GM23248 (cell line): ENCODE data around the gene GRK2. TPM values are rescaled to one million over a fixed set of nuclear protein-coding genes. Genes with fewer than 3 reads are reported as not detected.

Experiments used
- DNase-seq: peaks from one replicate; pipeline ENCODE4 v3.0.0-alpha.2; 2015
- H2AFZ ChIP-seq: fragments of 200-600 bp; sonication (generic); 2 replicates; pipeline ENCODE4 v1.6.1; 2016; ENCODE audit warnings: antibody characterized with exemption
- H3F3A ChIP-seq: fragments of 200-600 bp; sonication (generic); 2 replicates; pipeline ENCODE4 v1.6.1; 2016; ENCODE audit warnings: mild to moderate bottlenecking, antibody characterized with exemption, mixed run types; ENCODE audit not compliant: insufficient read depth
- H3K27ac ChIP-seq: fragments of 200-600 bp; sonication (generic); 2 replicates; pipeline ENCODE4 v1.5.1; 2016; ENCODE audit warnings: mild to moderate bottlenecking
- H3K27me3 ChIP-seq: fragments of 200-600 bp; sonication (generic); replicated peaks from 2 replicates; pipeline ENCODE4 v1.6.1; 2016; ENCODE audit warnings: mild to moderate bottlenecking; ENCODE audit not compliant: insufficient read depth
- H3K36me3 ChIP-seq: fragments of 200-600 bp; sonication (generic); 2 replicates; pipeline ENCODE4 v1.6.1; 2016; ENCODE audit warnings: low read depth, mild to moderate bottlenecking
- H3K4me1 ChIP-seq: fragments of 200-600 bp; sonication (generic); 2 replicates; pipeline ENCODE4 v1.6.1; 2016; ENCODE audit warnings: mild to moderate bottlenecking; ENCODE audit not compliant: insufficient read depth
- H3K4me2 ChIP-seq: fragments of 200-600 bp; sonication (generic); one replicate; pipeline ENCODE4 v1.6.1; 2016; ENCODE audit warnings: mild to moderate bottlenecking; ENCODE audit not compliant: unreplicated experiment
- H3K4me3 ChIP-seq: fragments of 200-600 bp; sonication (generic); 2 replicates; pipeline ENCODE4 v1.5.1; 2016; ENCODE audit warnings: mild to moderate bottlenecking
- H3K79me2 ChIP-seq: fragments of 200-600 bp; sonication (generic); 2 replicates; pipeline ENCODE4 v1.6.1; 2016; ENCODE audit warnings: mild to moderate bottlenecking; ENCODE audit not compliant: insufficient read depth
- H3K9ac ChIP-seq: fragments of 200-600 bp; sonication (generic); 2 replicates; pipeline ENCODE4 v1.6.1; 2016; ENCODE audit warnings: mild to moderate bottlenecking
- H3K9me2 ChIP-seq: fragments of 200-600 bp; sonication (generic); 2 replicates; pipeline ENCODE4 v1.6.1; 2016; ENCODE audit warnings: mixed run types, mild to moderate bottlenecking, moderate library complexity; ENCODE audit not compliant: insufficient read depth
- H3K9me3 ChIP-seq: fragments of 200-600 bp; sonication (generic); one replicate; pipeline ENCODE4 v1.6.1; 2017; ENCODE audit warnings: low read depth
- H4K20me1 ChIP-seq: fragments of 200-600 bp; sonication (generic); 2 replicates; pipeline ENCODE4 v1.6.0; 2016; ENCODE audit not compliant: insufficient read depth
- EZH2 ChIP-seq: fragments of 200-600 bp; sonication (generic); IDR thresholded peaks from 2 replicates; pipeline ENCODE4 v1.6.1; 2018; ENCODE audit warnings: antibody characterized with exemption, mild to moderate bottlenecking; ENCODE audit not compliant: insufficient read depth, poor library complexity, severe bottlenecking
- EZH2phosphoT487 ChIP-seq: fragments of 200-600 bp; sonication (generic); IDR thresholded peaks from 2 replicates; pipeline ENCODE4 v1.6.1; 2018; ENCODE audit warnings: antibody characterized with exemption, moderate library complexity, mild to moderate bottlenecking, low read depth; ENCODE audit not compliant: insufficient read depth
- whole genome bisulfite sequencing, 2 experiments: methylation state at CpG; one replicate each; pipeline ENCODE4 v1.1.6; 2015 to 2017; ENCODE audit warnings: low lambda C conversion rate in 2 of 2, low coverage in 1 of 2; ENCODE audit errors: missing lambda C conversion rate in 2 of 2; 5-methylcytosine and 5-hydroxymethylcytosine counted together
- in situ Hi-C: fragments of 300-500 bp; cut with MboI; formaldehyde crosslinking; loops from 2 replicates; pipeline ENCODE4 v1.15.0; 2020
- polyA plus RNA-seq: library from polyadenylated mRNA; unstranded; fragments of >200 nt; fragmentation: Nextera tagmentation; extraction: Ambion mirVana; gene quantifications from 2 replicates; pipeline ENCODE4 v1.2.1, GENCODE V29; 2016
- total RNA-seq: library from RNA; depleted of rRNA; stranded (reverse); fragments of >200 nt; shearing (Covaris generic); gene quantifications from 2 replicates; pipeline ENCODE4 v1.2.3, GENCODE V29; 2014; rRNA removed

GRK2 gene
- total RNA-seq, result 43.0 and 54.9 TPM in 2 replicates
- 6.0 and 7.8 TPM in 2 replicates for polyA plus RNA-seq

DNA sequence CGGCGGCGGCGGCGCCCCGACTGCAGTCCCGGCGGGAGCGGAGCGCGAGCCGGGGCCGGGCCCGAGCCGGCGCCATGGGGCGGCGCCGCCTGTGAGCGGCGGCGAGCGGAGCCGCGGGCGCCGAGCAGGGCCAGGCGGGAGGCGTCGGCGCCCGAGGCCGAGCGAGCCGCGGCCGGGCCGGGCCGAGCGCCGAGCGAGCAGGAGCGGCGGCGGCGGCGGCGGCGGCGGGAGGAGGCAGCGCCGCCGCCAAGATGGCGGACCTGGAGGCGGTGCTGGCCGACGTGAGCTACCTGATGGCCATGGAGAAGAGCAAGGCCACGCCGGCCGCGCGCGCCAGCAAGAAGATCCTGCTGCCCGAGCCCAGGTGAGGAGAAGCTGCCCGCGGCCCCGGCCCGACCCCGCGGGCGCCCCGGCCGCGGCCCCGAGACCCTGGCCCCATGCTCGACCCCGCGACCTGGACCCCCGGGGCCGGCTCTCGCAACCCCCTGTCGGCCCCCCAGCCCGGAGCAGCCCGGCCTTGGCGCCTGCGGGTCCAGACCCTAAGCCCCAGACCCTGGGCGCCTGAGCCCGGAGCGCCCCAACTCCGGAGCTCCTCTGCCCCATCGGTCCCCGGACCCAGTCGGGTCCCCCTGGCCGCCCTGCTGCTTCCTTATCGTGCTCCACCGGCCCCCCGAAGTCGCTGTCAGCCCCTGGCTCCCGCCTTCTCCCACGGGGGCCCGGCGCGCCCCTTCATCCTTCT, at the start of gene GRK2:
TSS of gene GRK2 (plus strand) at position 25 of the 739 bp plus-strand sequence. CDS start at position 252, 227 bp downstream.
- Histone ChIP-seq H3K27ac (no peak within 1 kb of the TSS), H3K4me2 (peak within 1 kb of the TSS; percentile 94), H2AFZ (peak within 1 kb of the TSS; percentile 74), H3K4me1 (peaks cover 33% of the 10 kb centered on the region), H3K9ac (peak within 1 kb of the TSS; percentile 88), H3K79me2 (peaks cover 55% of the 10 kb centered on the region), H3K36me3 (no peaks in the 10 kb centered on the region), H3F3A (peaks cover 21% of the 10 kb centered on the region), H3K9me3 (no peaks in the 10 kb centered on the region), H4K20me1 (no peaks in the 10 kb centered on the region), H3K9me2 (no peaks in the 10 kb centered on the region), H3K27me3 (no peaks in the 10 kb centered on the region), H3K4me3 (peak within 1 kb of the TSS; percentile 93)
- DNase-seq, result peak; percentile 86
- no peak for TF ChIP-seq EZH2
- no peak for TF ChIP-seq EZH2phosphoT487
- 1 to 2% methylated on average over 19 to 70 of the region's 103 CpGs for WGBS, 2 experiments
- in situ Hi-C loops, result no loop called here

DNA sequence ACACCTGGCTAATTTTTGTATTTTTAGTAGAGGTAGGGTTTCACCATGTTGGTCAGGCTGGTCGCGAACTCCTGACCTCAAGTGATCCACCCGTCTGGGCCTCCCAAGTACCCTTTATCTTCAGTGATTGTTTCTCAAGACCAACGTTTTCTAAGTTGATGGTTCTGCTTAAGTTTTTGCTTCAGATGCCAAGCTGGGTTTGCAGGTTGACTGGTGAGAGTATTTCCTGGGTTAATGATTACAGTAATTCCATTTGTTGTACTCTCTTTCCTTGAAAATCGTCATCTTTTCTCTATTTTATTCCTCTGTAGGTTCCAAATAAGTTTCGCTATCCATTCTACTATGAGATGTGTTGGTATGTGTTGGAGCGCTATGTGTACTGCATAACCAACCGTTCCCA, 38.5 kb upstream of the GRK2 start:
- WGBS, 2 experiments, result 90% methylated on average over 8 of the region's 8 CpGs
- DNase-seq, result no peak
- TF ChIP-seq EZH2phosphoT487 (no peak), EZH2 (no peak)
- Histone ChIP-seq H3K4me2 (no peak overlapping the region), H3F3A (peaks cover 8% of the 10 kb centered on the region; the same call in 1 of the 2 replicates), H3K27ac (no peak overlapping the region), H2AFZ (no peak overlapping the region), H3K79me2 (peaks cover 26% of the 10 kb centered on the region), H3K4me3 (no peak overlapping the region), H3K9ac (no peak overlapping the region), H3K36me3 (peaks cover 67% of the 10 kb centered on the region), H3K27me3 (no peaks in the 10 kb centered on the region), H3K9me3 (no peaks in the 10 kb centered on the region), H4K20me1 (no peaks in the 10 kb centered on the region), H3K9me2 (no peaks in the 10 kb centered on the region), H3K4me1 (no peaks in the 10 kb centered on the region)
- in situ Hi-C loops, result no loop called here

DNA sequence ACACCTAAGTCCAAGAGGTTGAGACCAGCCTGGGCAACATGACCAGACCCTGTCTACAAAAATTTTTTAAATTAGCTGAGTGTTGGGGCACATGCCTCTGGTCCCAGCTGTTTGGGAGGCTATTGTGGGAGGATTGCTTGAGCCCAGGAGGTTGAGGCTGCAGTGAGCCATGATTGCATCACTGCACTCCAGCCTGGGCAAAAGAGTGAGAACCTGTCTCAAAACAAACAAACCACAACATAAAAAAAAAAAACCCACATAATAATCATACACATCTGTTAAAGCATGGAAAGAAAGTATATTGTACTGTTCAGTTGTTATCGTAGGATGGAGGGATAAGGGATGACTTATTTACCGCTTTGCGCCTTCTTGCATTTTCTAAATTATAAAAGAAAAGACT, 35.9 kb upstream of the GRK2 start:
- no peaks in the 10 kb centered on the region for H3K4me1 ChIP-seq
- no peaks in the 10 kb centered on the region for H3K27me3 ChIP-seq
- H3K4me2 ChIP-seq, result no peak overlapping the region
- DNase-seq, result no peak
- no peak overlapping the region for H2AFZ ChIP-seq
- H3K4me3 ChIP-seq, result no peak overlapping the region
- peaks cover 64% of the 10 kb centered on the region for H3K36me3 ChIP-seq
- no peaks in the 10 kb centered on the region for H4K20me1 ChIP-seq
- no peak overlapping the region for H3K27ac ChIP-seq
- in situ Hi-C loops, result no loop called here
- TF ChIP-seq EZH2, result no peak
- TF ChIP-seq EZH2phosphoT487, result no peak
- H3K9ac ChIP-seq, result no peak overlapping the region
- no peaks in the 10 kb centered on the region for H3K9me2 ChIP-seq
- peaks cover 8% of the 10 kb centered on the region; the same call in 1 of the 2 replicates for H3F3A ChIP-seq
- H3K79me2 ChIP-seq, result peaks cover 50% of the 10 kb centered on the region
- 86 to 89% methylated on average over 3 of the region's 3 CpGs for WGBS, 2 experiments
- no peaks in the 10 kb centered on the region for H3K9me3 ChIP-seq

DNA sequence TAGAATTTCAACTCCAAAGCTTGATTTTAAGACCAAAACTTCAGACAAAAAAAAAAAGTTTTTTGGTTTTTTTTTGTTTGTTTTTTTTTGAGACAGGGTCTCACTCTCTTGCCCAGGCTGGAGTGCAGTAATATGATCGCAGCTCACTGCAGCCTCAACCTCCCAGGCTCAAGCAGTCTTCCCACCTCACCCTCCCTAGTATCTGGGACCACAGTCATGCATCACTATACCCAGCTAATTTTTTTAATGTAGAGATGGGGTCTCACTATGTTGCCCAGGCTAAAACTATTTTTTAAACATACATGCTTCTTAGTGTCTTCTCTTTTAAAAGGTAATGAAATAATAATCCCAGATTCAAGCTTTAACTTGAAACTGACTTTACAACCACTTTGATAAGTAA, 35.4 kb upstream of the GRK2 start:
- Histone ChIP-seq H3K27me3 (no peaks in the 10 kb centered on the region), H3K4me3 (no peak overlapping the region), H3K9ac (no peak overlapping the region), H3K36me3 (peaks cover 62% of the 10 kb centered on the region), H3K9me2 (no peaks in the 10 kb centered on the region), H3K9me3 (no peaks in the 10 kb centered on the region), H3F3A (peaks cover 9% of the 10 kb centered on the region; the same call in 1 of the 2 replicates), H3K4me2 (no peak overlapping the region), H3K79me2 (peaks cover 55% of the 10 kb centered on the region), H3K4me1 (no peaks in the 10 kb centered on the region), H2AFZ (no peak overlapping the region), H3K27ac (no peak overlapping the region), H4K20me1 (no peaks in the 10 kb centered on the region)
- in situ Hi-C loops, result no loop called here
- 97 to 100% methylated on average over 1 of the region's 1 CpG for WGBS, 2 experiments
- TF ChIP-seq EZH2phosphoT487, result no peak
- no peak for TF ChIP-seq EZH2
- no peak for DNase-seq
